ENCODE data around the gene MX2. TPM values are rescaled to one million over a fixed set of nuclear protein-coding genes. Genes with fewer than 3 reads are reported as not detected.

The MX2 gene
- total and polyA plus RNA-seq, 4 donors = 0.69 to 4.7 (median 2.2) TPM

DNA sequence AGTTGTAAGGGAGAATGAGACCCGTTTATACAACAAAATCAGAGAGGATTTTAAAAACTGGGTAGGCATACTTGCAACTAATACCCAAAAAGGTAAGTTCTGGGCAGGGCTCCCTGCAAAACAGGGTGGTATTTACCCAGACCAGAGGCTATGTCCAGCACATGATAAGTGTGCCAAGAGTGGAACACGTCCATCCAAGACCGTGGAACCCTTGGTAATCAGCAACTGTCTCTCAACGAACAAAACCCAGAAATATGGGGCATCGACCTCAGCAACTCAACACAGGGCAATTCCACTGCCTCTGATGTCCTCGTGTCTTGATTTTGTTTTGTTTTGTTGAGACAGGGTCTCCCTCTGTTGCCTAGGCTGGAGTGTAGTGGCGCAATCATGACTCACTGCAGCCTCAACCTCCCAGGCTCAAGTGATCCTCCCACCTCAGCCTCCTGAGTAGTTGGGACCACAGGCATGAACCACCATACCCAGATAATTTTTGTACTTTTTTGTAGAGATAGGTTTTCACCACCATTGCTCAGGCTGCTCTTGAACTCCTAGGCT lies 37.5 kb downstream of the MX2 start:
- H3K4me3 ChIP-seq (ENCODE audit: low read depth in 1 of 3, low read length in 3 of 3) = no peak overlapping the region
- no peaks in the 10 kb centered on the region for H3K9me3 ChIP-seq (ENCODE audit: control insufficient read depth in 4 of 4, low read length in 3 of 4)
- 90% methylated on average over 7 of the region's 7 CpGs for WGBS
- H3K9ac ChIP-seq (ENCODE audit: low read depth in 1 of 2, low read length in 2 of 2) = no peak overlapping the region
- no peak for DNase-seq (ENCODE audit: low spot score)
- H3K27ac ChIP-seq (ENCODE audit: low read depth in 1 of 2, low read length in 2 of 2) = no peak overlapping the region
- no peaks in the 10 kb centered on the region for H3K27me3 ChIP-seq (ENCODE audit: control insufficient read depth in 4 of 4, insufficient read depth in 4 of 4, low read length in 3 of 4)
- H3K4me1 ChIP-seq (ENCODE audit: control insufficient read depth in 4 of 4, insufficient read depth in 4 of 4, low read length in 3 of 4) = no peaks in the 10 kb centered on the region
- H3K36me3 ChIP-seq (ENCODE audit: control insufficient read depth in 4 of 4, insufficient read depth in 3 of 4, low read depth in 1 of 4, low read length in 3 of 4) = peaks cover 0 to 2% (median 1%) of the 10 kb centered on the region in 4 donors
- no peak for TF ChIP-seq RXRA (IDR thresholded peaks at IDR 0.05)
- TF ChIP-seq TAF1 (conservative IDR thresholded peaks at IDR 0.05) = no peak
- no peak for TF ChIP-seq GABPA (IDR thresholded peaks at IDR 0.05 in 1 of 2, conservative IDR thresholded peaks at IDR 0.05 in 1 of 2)
- TF ChIP-seq CTCF (IDR thresholded peaks at IDR 0.05; ENCODE audit: low read depth, low read length, missing input control) = no peak
- no peak for TF ChIP-seq JUND (IDR thresholded peaks at IDR 0.05)
- no peak for TF ChIP-seq NR2F2 (IDR thresholded peaks at IDR 0.05)
- no peak for TF ChIP-seq FOXA1 (IDR thresholded peaks at IDR 0.05)
- TF ChIP-seq, protein P1, sequence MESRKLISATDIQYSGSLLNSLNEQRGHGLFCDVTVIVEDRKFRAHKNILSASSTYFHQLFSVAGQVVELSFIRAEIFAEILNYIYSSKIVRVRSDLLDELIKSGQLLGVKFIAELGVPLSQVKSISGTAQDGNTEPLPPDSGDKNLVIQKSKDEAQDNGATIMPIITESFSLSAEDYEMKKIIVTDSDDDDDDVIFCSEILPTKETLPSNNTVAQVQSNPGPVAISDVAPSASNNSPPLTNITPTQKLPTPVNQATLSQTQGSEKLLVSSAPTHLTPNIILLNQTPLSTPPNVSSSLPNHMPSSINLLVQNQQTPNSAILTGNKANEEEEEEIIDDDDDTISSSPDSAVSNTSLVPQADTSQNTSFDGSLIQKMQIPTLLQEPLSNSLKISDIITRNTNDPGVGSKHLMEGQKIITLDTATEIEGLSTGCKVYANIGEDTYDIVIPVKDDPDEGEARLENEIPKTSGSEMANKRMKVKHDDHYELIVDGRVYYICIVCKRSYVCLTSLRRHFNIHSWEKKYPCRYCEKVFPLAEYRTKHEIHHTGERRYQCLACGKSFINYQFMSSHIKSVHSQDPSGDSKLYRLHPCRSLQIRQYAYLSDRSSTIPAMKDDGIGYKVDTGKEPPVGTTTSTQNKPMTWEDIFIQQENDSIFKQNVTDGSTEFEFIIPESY (IDR thresholded peaks at IDR 0.05) = no peak
- no peak for TF ChIP-seq HNF4A (conservative IDR thresholded peaks at IDR 0.05)
- TF ChIP-seq, protein P2, sequence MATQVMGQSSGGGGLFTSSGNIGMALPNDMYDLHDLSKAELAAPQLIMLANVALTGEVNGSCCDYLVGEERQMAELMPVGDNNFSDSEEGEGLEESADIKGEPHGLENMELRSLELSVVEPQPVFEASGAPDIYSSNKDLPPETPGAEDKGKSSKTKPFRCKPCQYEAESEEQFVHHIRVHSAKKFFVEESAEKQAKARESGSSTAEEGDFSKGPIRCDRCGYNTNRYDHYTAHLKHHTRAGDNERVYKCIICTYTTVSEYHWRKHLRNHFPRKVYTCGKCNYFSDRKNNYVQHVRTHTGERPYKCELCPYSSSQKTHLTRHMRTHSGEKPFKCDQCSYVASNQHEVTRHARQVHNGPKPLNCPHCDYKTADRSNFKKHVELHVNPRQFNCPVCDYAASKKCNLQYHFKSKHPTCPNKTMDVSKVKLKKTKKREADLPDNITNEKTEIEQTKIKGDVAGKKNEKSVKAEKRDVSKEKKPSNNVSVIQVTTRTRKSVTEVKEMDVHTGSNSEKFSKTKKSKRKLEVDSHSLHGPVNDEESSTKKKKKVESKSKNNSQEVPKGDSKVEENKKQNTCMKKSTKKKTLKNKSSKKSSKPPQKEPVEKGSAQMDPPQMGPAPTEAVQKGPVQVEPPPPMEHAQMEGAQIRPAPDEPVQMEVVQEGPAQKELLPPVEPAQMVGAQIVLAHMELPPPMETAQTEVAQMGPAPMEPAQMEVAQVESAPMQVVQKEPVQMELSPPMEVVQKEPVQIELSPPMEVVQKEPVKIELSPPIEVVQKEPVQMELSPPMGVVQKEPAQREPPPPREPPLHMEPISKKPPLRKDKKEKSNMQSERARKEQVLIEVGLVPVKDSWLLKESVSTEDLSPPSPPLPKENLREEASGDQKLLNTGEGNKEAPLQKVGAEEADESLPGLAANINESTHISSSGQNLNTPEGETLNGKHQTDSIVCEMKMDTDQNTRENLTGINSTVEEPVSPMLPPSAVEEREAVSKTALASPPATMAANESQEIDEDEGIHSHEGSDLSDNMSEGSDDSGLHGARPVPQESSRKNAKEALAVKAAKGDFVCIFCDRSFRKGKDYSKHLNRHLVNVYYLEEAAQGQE (IDR thresholded peaks at IDR 0.05) = no peak
- no peak for TF ChIP-seq HNF4G (IDR thresholded peaks at IDR 0.05)
- no peak for TF ChIP-seq SP1 (IDR thresholded peaks at IDR 0.05)
- no peak for TF ChIP-seq EGR1 (IDR thresholded peaks at IDR 0.05; ENCODE audit: low read depth in 2 of 2)
- TF ChIP-seq FOXA2 (IDR thresholded peaks at IDR 0.05) = no peak
- no peak for TF ChIP-seq MAX (IDR thresholded peaks at IDR 0.05)
- no peak for TF ChIP-seq ATF3 (IDR thresholded peaks at IDR 0.05)
- no peak for TF ChIP-seq RAD21 (IDR thresholded peaks at IDR 0.05)
- no peak for TF ChIP-seq YY1 (IDR thresholded peaks at IDR 0.05)
